AG08395 (cell line): ENCODE results near the gene OOSP3.
"Not testable (repeated sequence)": the region's sequence is repeated elsewhere in the genome, so short reads cannot be mapped to it uniquely, and the experiment has no call there.

ENCODE experiments used
- DNase-seq: peaks from one replicate; pipeline ENCODE4 v3.0.0; 2012; ENCODE audit warnings: mixed read lengths, low spot score

The OOSP3 gene

GRCh38 chr11:59878575-59878974 lies at the start of gene OOSP3:
Gene OOSP3 (plus strand): TSS chr11:59878782. CDS start chr11:59878809, 27 bp downstream.
- no peak for DNase-seq

- no peak for DNase-seq
Measured at GRCh38 chr11:59829358-59829757, 49.2 kb upstream of the OOSP3 start.

- DNase-seq: no peak
Measured at GRCh38 chr11:59833602-59834001, 45.0 kb upstream of the OOSP3 start.

- no peak for DNase-seq
Measured at GRCh38 chr11:59839615-59840014, 39.0 kb upstream of the OOSP3 start.

- no peak for DNase-seq
Measured at GRCh38 chr11:59841514-59841913, 37.1 kb upstream of the OOSP3 start.

GRCh38 chr11:59842316-59842715 lies 36.3 kb upstream of the OOSP3 start:
- DNase-seq: no peak

- DNase-seq: no peak
Measured at GRCh38 chr11:59845399-59845798, 33.2 kb upstream of the OOSP3 start, which contains the start of gene CBLIF. Gene CBLIF (minus strand): TSS chr11:59845499. CDS start chr11:59845453, 46 bp downstream.

- no peak for DNase-seq
Measured at GRCh38 chr11:59846556-59846955, 32.0 kb upstream of the OOSP3 start.

- no peak for DNase-seq
Measured at GRCh38 chr11:59847626-59848025, 31.0 kb upstream of the OOSP3 start.

GRCh38 chr11:59848439-59848838 lies 30.1 kb upstream of the OOSP3 start:
- not testable (repeated sequence) for DNase-seq

- DNase-seq: no peak
Measured at GRCh38 chr11:59849129-59849528, 29.5 kb upstream of the OOSP3 start.

- not testable (repeated sequence) for DNase-seq
Measured at GRCh38 chr11:59849551-59849950, 29.0 kb upstream of the OOSP3 start.

GRCh38 chr11:59851416-59851815 lies 27.2 kb upstream of the OOSP3 start:
- DNase-seq: not testable (repeated sequence)

- no peak for DNase-seq
Measured at GRCh38 chr11:59854871-59855270, 23.7 kb upstream of the OOSP3 start.

GRCh38 chr11:59857439-59858434 lies 20.8 kb upstream of the OOSP3 start:
- DNase-seq: no peak

GRCh38 chr11:59859673-59860072 lies 18.9 kb upstream of the OOSP3 start:
- DNase-seq: no peak

GRCh38 chr11:59862252-59862651 lies 16.3 kb upstream of the OOSP3 start:
- no peak for DNase-seq

- no peak for DNase-seq
Measured at GRCh38 chr11:59865031-59865430, 13.6 kb upstream of the OOSP3 start.

GRCh38 chr11:59866397-59866796 lies 12.2 kb upstream of the OOSP3 start, which contains the start of gene TCN1:
Gene TCN1 (minus strand): TSS chr11:59866487. CDS start chr11:59866470, 17 bp downstream.
- DNase-seq: no peak

GRCh38 chr11:59866836-59867235 lies 11.7 kb upstream of the OOSP3 start:
- no peak for DNase-seq

GRCh38 chr11:59867946-59868345 lies 10.6 kb upstream of the OOSP3 start:
- no peak for DNase-seq

- no peak for DNase-seq
Measured at GRCh38 chr11:59872076-59872475, 6.5 kb upstream of the OOSP3 start.

- DNase-seq: no peak
Measured at GRCh38 chr11:59875856-59876519, 2.6 kb upstream of the OOSP3 start.
